GM18517 (cell line): Measurements from ENCODE around the gene CAB39.

Source experiments
- ATAC-seq: cut with Tn5 transposase; IDR thresholded peaks from one replicate; pipeline ENCODE4 v1.9.1; 2021; ENCODE audit warnings: mild to moderate bottlenecking, moderate library complexity; ENCODE audit not compliant: unreplicated experiment

The CAB39 gene

GRCh38 chr2:230849633-230850357 lies 137.2 kb downstream of the CAB39 start:
- ATAC-seq = peak; percentile 55

- no peak for ATAC-seq
Measured at GRCh38 chr2:230850358-230850658, 137.7 kb downstream of the CAB39 start.

GRCh38 chr2:230852113-230852512 lies 139.5 kb downstream of the CAB39 start:
- ATAC-seq = no peak

GRCh38 chr2:230861552-230862255 lies 149.1 kb downstream of the CAB39 start:
- ATAC-seq = no peak

GRCh38 chr2:230862292-230862691 lies 149.7 kb downstream of the CAB39 start:
- ATAC-seq = no peak

GRCh38 chr2:230863031-230863430 lies 150.4 kb downstream of the CAB39 start:
- no peak for ATAC-seq

- ATAC-seq = no peak
Measured at GRCh38 chr2:230863442-230864121, 150.9 kb downstream of the CAB39 start.

GRCh38 chr2:230864122-230864604 lies 151.5 kb downstream of the CAB39 start:
- ATAC-seq = no peak

- peak; percentile 71 for ATAC-seq
Measured at GRCh38 chr2:230864605-230865306, 152.1 kb downstream of the CAB39 start, which contains the start of gene ITM2C. TSS of gene ITM2C (plus strand) at chr2:230864942. CDS start at chr2:230865026, 84 bp downstream.

GRCh38 chr2:230865307-230865765 lies 152.7 kb downstream of the CAB39 start:
- no peak for ATAC-seq

GRCh38 chr2:230865766-230866755 lies 153.4 kb downstream of the CAB39 start:
- no peak for ATAC-seq

- no peak for ATAC-seq
Measured at GRCh38 chr2:230866756-230867523, 154.3 kb downstream of the CAB39 start.

GRCh38 chr2:230868161-230868946 lies 155.7 kb downstream of the CAB39 start:
- no peak for ATAC-seq

- no peak for ATAC-seq
Measured at GRCh38 chr2:230868947-230869913, 156.6 kb downstream of the CAB39 start.

GRCh38 chr2:230869914-230870543 lies 157.4 kb downstream of the CAB39 start:
- ATAC-seq = no peak
